ENCODE data around the gene CHERP. TPM values are rescaled to one million over a fixed set of nuclear protein-coding genes. Genes with fewer than 3 reads are reported as not detected.

CHERP gene
- total RNA-seq, 1 donor from 2014 or later, result 17.2 TPM

GRCh38 chr19:16587833-16588823 is 45.9 kb upstream of the CHERP start:
- Histone ChIP-seq H3K27ac (peak overlapping the region; percentile 28), H3K9me3 (no peaks in the 10 kb centered on the region), H3K27me3 (no peaks in the 10 kb centered on the region), H3K36me3 (no peaks in the 10 kb centered on the region), H3K4me1 (peaks cover 87% of the 10 kb centered on the region), H3K4me3 (peak overlapping the region; percentile 10 to 20)
- intact Hi-C loops (cut with DNase I), result no loop called here
- no peak for DNase-seq (ENCODE audit: extremely low spot score in 2 of 2)
- TF ChIP-seq CTCF (IDR thresholded peaks at IDR 0.05) (no peak), POLR2AphosphoS5 (IDR thresholded peaks at IDR 0.05; ENCODE audit: insufficient read depth in 1 of 2, low read depth in 1 of 2) (no peak), POLR2A (IDR thresholded peaks at IDR 0.05) (no peak)

- no peak for DNase-seq (ENCODE audit: extremely low spot score in 2 of 2)
- no peak for TF ChIP-seq CTCF (IDR thresholded peaks at IDR 0.05)
- TF ChIP-seq POLR2AphosphoS5 (IDR thresholded peaks at IDR 0.05; ENCODE audit: insufficient read depth in 1 of 2, low read depth in 1 of 2), result no peak
- TF ChIP-seq POLR2A (IDR thresholded peaks at IDR 0.05), result no peak
- Histone ChIP-seq H3K27ac (no peak overlapping the region), H3K36me3 (no peaks in the 10 kb centered on the region), H3K27me3 (no peaks in the 10 kb centered on the region), H3K4me1 (peaks cover 87% of the 10 kb centered on the region), H3K4me3 (peak overlapping the region in 1 of 2 donors; percentile 10), H3K9me3 (no peaks in the 10 kb centered on the region)
- intact Hi-C loops (cut with DNase I), result no loop called here
Measured at GRCh38 chr19:16586991-16587832, 45.0 kb upstream of the CHERP start.

GRCh38 chr19:16586477-16586871 is 44.2 kb upstream of the CHERP start:
- Histone ChIP-seq H3K27me3 (no peaks in the 10 kb centered on the region), H3K36me3 (no peaks in the 10 kb centered on the region), H3K9me3 (no peaks in the 10 kb centered on the region), H3K27ac (no peak overlapping the region), H3K4me3 (no peak overlapping the region), H3K4me1 (peaks cover 87% of the 10 kb centered on the region)
- intact Hi-C loops (cut with DNase I), result no loop called here
- DNase-seq (ENCODE audit: extremely low spot score in 2 of 2), result no peak
- TF ChIP-seq POLR2AphosphoS5 (IDR thresholded peaks at IDR 0.05; ENCODE audit: insufficient read depth in 1 of 2, low read depth in 1 of 2), result no peak
- TF ChIP-seq POLR2A (IDR thresholded peaks at IDR 0.05), result no peak
- TF ChIP-seq CTCF (IDR thresholded peaks at IDR 0.05), result no peak

GRCh38 chr19:16585808-16586476 is 43.7 kb upstream of the CHERP start:
- intact Hi-C loops (cut with DNase I), result no loop called here
- Histone ChIP-seq H3K9me3 (no peaks in the 10 kb centered on the region), H3K36me3 (no peaks in the 10 kb centered on the region), H3K27me3 (no peaks in the 10 kb centered on the region), H3K4me1 (peaks cover 90% of the 10 kb centered on the region), H3K27ac (peak overlapping the region; percentile 59), H3K4me3 (no peak overlapping the region)
- TF ChIP-seq POLR2A (IDR thresholded peaks at IDR 0.05) (no peak), POLR2AphosphoS5 (IDR thresholded peaks at IDR 0.05; ENCODE audit: insufficient read depth in 1 of 2, low read depth in 1 of 2) (no peak), CTCF (IDR thresholded peaks at IDR 0.05) (no peak)
- DNase-seq (ENCODE audit: extremely low spot score in 2 of 2), result no peak
